Activated CD8-positive, alpha-beta T cell treated with anti-CD3 and anti-CD28 coated beads for 36 hours (primary cell): Measurements from ENCODE around the gene TTN. TPM values are rescaled to one million over a fixed set of nuclear protein-coding genes. Genes with fewer than 3 reads are reported as not detected.

ENCODE experiments used
- ATAC-seq: fragments of 200-7000 bp; cut with Tn5 transposase; one replicate; pipeline ENCODE4 v1.10.0; 2021; ENCODE audit warnings: mild to moderate bottlenecking, moderate library complexity
- CTCF ChIA-PET: fragments of 350-600 bp; sonication (Branson Sonifier 250); formaldehyde crosslinking; loops from one replicate; lab custom pipeline; 2021; ENCODE audit warnings: antibody characterized with exemption; lab: Charles Lee
- POLR2A ChIA-PET: fragments of 350-600 bp; sonication (Branson Sonifier 250); formaldehyde crosslinking; loops from one replicate; lab custom pipeline; 2021; ENCODE audit warnings: antibody characterized with exemption; lab: Charles Lee
- DNase-seq: peaks from one replicate; pipeline ENCODE4 v3.0.0-alpha.2; 2020
- H3K27ac Mint-ChIP-seq: one replicate; pipeline ENCODE4 v1.8.0; 2021; ENCODE audit warnings: mild to moderate bottlenecking, mixed read lengths
- H3K27me3 Mint-ChIP-seq: one replicate; pipeline ENCODE4 v1.8.0; 2021; ENCODE audit warnings: mixed read lengths
- H3K36me3 Mint-ChIP-seq: one replicate; pipeline ENCODE4 v1.8.0; 2021; ENCODE audit warnings: low read depth, mixed read lengths
- H3K4me1 Mint-ChIP-seq: one replicate; pipeline ENCODE4 v1.8.0; 2021; ENCODE audit warnings: low read depth, mixed read lengths
- H3K4me3 Mint-ChIP-seq: one replicate; pipeline ENCODE4 v1.8.0; 2021; ENCODE audit warnings: mild to moderate bottlenecking, moderate library complexity, mixed read lengths
- H3K9me3 Mint-ChIP-seq: one replicate; pipeline ENCODE4 v1.8.0; 2021; ENCODE audit warnings: mixed read lengths
- CTCF ChIP-seq: fragments of 200-600 bp; IDR thresholded peaks from one replicate; pipeline ENCODE4 v1.8.0; 2022; ENCODE audit warnings: antibody characterized with exemption, mild to moderate bottlenecking
- intact Hi-C: fragments of 100-400 bp; cut with micrococcal nuclease; formaldehyde crosslinking; loops from one replicate; pipeline ENCODE4 v1.10.0; 2022
- total RNA-seq, 2 experiments: library from RNA; stranded (reverse); gene quantifications; one replicate each; pipeline ENCODE4 v1.2.3, GENCODE V29; 2021

TTN gene
- total RNA-seq, 2 experiments from 2014 or later, result 2.8 to 4.3 TPM

- H3K27ac Mint-ChIP-seq, result no peak overlapping the region
- ChIA-PET POLR2A (interaction anchor here (1.2 kb wide), 1 partner anchor 13 kb away, joined by 3 read pairs; no protein-coding TSS in a partner anchor), CTCF (interaction anchor here (1.4 kb wide), 1 partner anchor 125 kb away, joined by 4 read pairs; no protein-coding TSS in a partner anchor)
- H3K36me3 Mint-ChIP-seq, result peaks cover 41% of the 10 kb centered on the region
- intact Hi-C loops, result no loop called here
- TF ChIP-seq CTCF, result no peak
- H3K4me3 Mint-ChIP-seq, result no peak overlapping the region
- DNase-seq (no peak), ATAC-seq (no peak)
- no peaks in the 10 kb centered on the region for H3K4me1 Mint-ChIP-seq
- no peaks in the 10 kb centered on the region for H3K9me3 Mint-ChIP-seq
- no peaks in the 10 kb centered on the region for H3K27me3 Mint-ChIP-seq
Observed at GRCh38 chr2:178498137-178498536, 309.1 kb downstream of the TTN start.

GRCh38 chr2:178496049-178496448, 311.2 kb downstream of the TTN start:
- POLR2A ChIA-PET, result no interaction called here
- peaks cover 42% of the 10 kb centered on the region for H3K36me3 Mint-ChIP-seq

GRCh38 chr2:178491612-178492011, 315.6 kb downstream of the TTN start:
- Mint-ChIP-seq H3K9me3 (no peaks in the 10 kb centered on the region), H3K4me3 (no peak overlapping the region), H3K36me3 (peaks cover 47% of the 10 kb centered on the region), H3K27ac (no peak overlapping the region), H3K27me3 (no peaks in the 10 kb centered on the region), H3K4me1 (peaks cover 24% of the 10 kb centered on the region)
- DNase-seq (no peak), ATAC-seq (no peak)
- ChIA-PET CTCF (interaction anchor here (1.1 kb wide), 1 partner anchor 209 kb away, joined by 3 read pairs; no protein-coding TSS in a partner anchor), POLR2A (interaction anchor here (2.1 kb wide), 1 partner anchor 10 kb away, joined by 7 read pairs; no protein-coding TSS in a partner anchor)
- TF ChIP-seq CTCF, result no peak
- intact Hi-C loops, result no loop called here

More at GRCh38 chr2:178496049-178496448, 311.2 kb downstream of the TTN start:
- Mint-ChIP-seq H3K27ac (no peak overlapping the region), H3K27me3 (no peaks in the 10 kb centered on the region), H3K4me1 (peaks cover 3% of the 10 kb centered on the region), H3K9me3 (no peaks in the 10 kb centered on the region), H3K4me3 (no peak overlapping the region)
- no peak for DNase-seq
- TF ChIP-seq CTCF, result no peak
- intact Hi-C loops, result no loop called here
- CTCF ChIA-PET, result interaction anchor here (1.0 kb wide), 1 partner anchor 17 kb away, joined by 3 read pairs; no protein-coding TSS in a partner anchor
- ATAC-seq, result no peak

- Mint-ChIP-seq H3K4me3 (no peak overlapping the region), H3K27me3 (no peaks in the 10 kb centered on the region), H3K27ac (no peak overlapping the region), H3K4me1 (peaks cover 47% of the 10 kb centered on the region), H3K36me3 (peaks cover 22% of the 10 kb centered on the region), H3K9me3 (no peaks in the 10 kb centered on the region)
- POLR2A ChIA-PET, result no interaction called here
- no peak for ATAC-seq
- TF ChIP-seq CTCF, result no peak
- no peak for DNase-seq
- intact Hi-C loops, result no loop called here
- CTCF ChIA-PET, result interaction anchor here (1.0 kb wide), 1 partner anchor 38 kb away, joined by 3 read pairs; no protein-coding TSS in a partner anchor
Observed at GRCh38 chr2:178485356-178485755, 321.9 kb downstream of the TTN start.

GRCh38 chr2:178484245-178485041, 322.8 kb downstream of the TTN start:
- DNase-seq, result no peak
- no peaks in the 10 kb centered on the region for H3K27me3 Mint-ChIP-seq
- H3K9me3 Mint-ChIP-seq, result no peaks in the 10 kb centered on the region
- ATAC-seq, result no peak
- peaks cover 16% of the 10 kb centered on the region for H3K36me3 Mint-ChIP-seq
- peaks cover 44% of the 10 kb centered on the region for H3K4me1 Mint-ChIP-seq
- ChIA-PET POLR2A (no interaction called here), CTCF (interaction anchor here (1.0 kb wide), 1 partner anchor 39 kb away, joined by 3 read pairs; no protein-coding TSS in a partner anchor)
- no peak for TF ChIP-seq CTCF
- H3K27ac Mint-ChIP-seq, result no peak overlapping the region
- intact Hi-C loops, result no loop called here
- H3K4me3 Mint-ChIP-seq, result no peak overlapping the region
